SK-N-MC (cell line): Measurements from ENCODE around the gene DISP2.

ENCODE experiments used
- DNase-seq: peaks from one replicate; pipeline ENCODE4 v3.0.0-alpha.2; 2011; ENCODE audit warnings: low read depth, low spot score
- H3K27ac ChIP-seq: fragments of 200-600 bp; sonication (generic); 2 replicates; pipeline ENCODE4 v1.5.1; 2016; ENCODE audit warnings: mixed run types
- H3K36me3 ChIP-seq: fragments of 200-600 bp; sonication (generic); 2 replicates; pipeline ENCODE4 v1.6.1; 2017; ENCODE audit warnings: antibody characterized with exemption, low read length, mixed read lengths; ENCODE audit not compliant: insufficient read depth
- H3K4me3 ChIP-seq: fragments of 200-600 bp; sonication (generic); 2 replicates; pipeline ENCODE4 v1.5.1; 2016
- H3K9ac ChIP-seq: fragments of 200-600 bp; sonication (generic); 2 replicates; pipeline ENCODE4 v1.8.0; 2017; ENCODE audit warnings: mixed run types, mixed read lengths; ENCODE audit not compliant: insufficient read length
- H3K9me3 ChIP-seq: fragments of 200-600 bp; sonication (generic); 2 replicates; pipeline ENCODE4 v1.6.1; 2017; ENCODE audit warnings: low read depth, mild to moderate bottlenecking, antibody characterized with exemption, low read length, moderate library complexity, mixed read lengths
- EZH2 ChIP-seq: fragments of 200-600 bp; sonication (generic); IDR thresholded peaks from one replicate; pipeline ENCODE4 v1.6.1; 2017; ENCODE audit warnings: antibody characterized with exemption
- FOXP2 ChIP-seq: optimal IDR thresholded peaks from 2 replicates; pipeline ENCODE3; 2011; ENCODE audit warnings: mild to moderate bottlenecking, moderate library complexity; ENCODE audit not compliant: insufficient read depth; ENCODE audit errors: extremely low read length, control extremely low read depth
- POLR2AphosphoS5 ChIP-seq: IDR thresholded peaks from 2 replicates; pipeline ENCODE4 v1.6.1; 2012; ENCODE audit warnings: mild to moderate bottlenecking, low read depth, low read length, borderline replicate concordance

DISP2 gene

GRCh38 chr15:40380636-40381035 lies 22.6 kb downstream of the DISP2 start:
- H3K27ac ChIP-seq: no peak overlapping the region
- no peak for DNase-seq
- peaks cover 14% of the 10 kb centered on the region for H3K36me3 ChIP-seq
- H3K9me3 ChIP-seq: no peaks in the 10 kb centered on the region
- no peak overlapping the region for H3K9ac ChIP-seq
- no peak for TF ChIP-seq FOXP2
- no peak for TF ChIP-seq POLR2AphosphoS5
- TF ChIP-seq EZH2: no peak
- no peak overlapping the region for H3K4me3 ChIP-seq

- TF ChIP-seq FOXP2 (no peak), EZH2 (no peak), POLR2AphosphoS5 (no peak)
- H3K36me3 ChIP-seq: peaks cover 25% of the 10 kb centered on the region
- H3K27ac ChIP-seq: 0 out of 2 replicates have a peak overlapping the region, but pooled peaks have one; percentile 9
- H3K9ac ChIP-seq: no peak overlapping the region
- no peaks in the 10 kb centered on the region for H3K9me3 ChIP-seq
- no peak overlapping the region for H3K4me3 ChIP-seq
- no peak for DNase-seq
Measured at GRCh38 chr15:40381818-40382529, 24.0 kb downstream of the DISP2 start.

- Histone ChIP-seq H3K27ac (peak within 1 kb of the TSS; percentile 68), H3K4me3 (peak within 1 kb of the TSS; percentile 92), H3K36me3 (peaks cover 34% of the 10 kb centered on the region), H3K9ac (peak within 1 kb of the TSS; percentile 93), H3K9me3 (no peaks in the 10 kb centered on the region)
- peak; percentile 70 for DNase-seq
- TF ChIP-seq POLR2AphosphoS5 (peak; percentile 90), EZH2 (no peak), FOXP2 (no peak)
Measured at GRCh38 chr15:40382580-40383456, 24.8 kb downstream of the DISP2 start, which contains the start of gene KNSTRN. Gene KNSTRN, plus strand, starts transcription at chr15:40382721. Its CDS starts 115 bp downstream, at chr15:40382836.

GRCh38 chr15:40386480-40386879 lies 28.5 kb downstream of the DISP2 start:
- no peak overlapping the region for H3K9ac ChIP-seq
- no peak overlapping the region for H3K4me3 ChIP-seq
- no peaks in the 10 kb centered on the region for H3K9me3 ChIP-seq
- H3K36me3 ChIP-seq: peaks cover 67% of the 10 kb centered on the region
- no peak for DNase-seq
- H3K27ac ChIP-seq: no peak overlapping the region
- TF ChIP-seq FOXP2: no peak

GRCh38 chr15:40388941-40389823 lies 31.2 kb downstream of the DISP2 start:
- Histone ChIP-seq H3K9ac (no peak overlapping the region), H3K4me3 (no peak overlapping the region), H3K9me3 (no peaks in the 10 kb centered on the region), H3K27ac (no peak overlapping the region), H3K36me3 (peaks cover 94% of the 10 kb centered on the region)
- TF ChIP-seq POLR2AphosphoS5: no peak
- no peak for TF ChIP-seq FOXP2
- TF ChIP-seq EZH2: no peak
- no peak for DNase-seq

- DNase-seq: no peak
- H3K4me3 ChIP-seq: no peak overlapping the region
- no peak overlapping the region for H3K9ac ChIP-seq
- TF ChIP-seq POLR2AphosphoS5 (no peak), FOXP2 (no peak), EZH2 (no peak)
- peaks cover 89% of the 10 kb centered on the region for H3K36me3 ChIP-seq
- no peaks in the 10 kb centered on the region for H3K9me3 ChIP-seq
- H3K27ac ChIP-seq: no peak overlapping the region
Measured at GRCh38 chr15:40389824-40390595, 32.0 kb downstream of the DISP2 start.
